ENCODE results near the gene KRT7.

KRT7 gene

GRCh38 chr12:52275686-52276085, 42.6 kb downstream of the KRT7 start:
- H3K27ac ChIP-seq (ENCODE audit: low read depth, low read length): no peak overlapping the region
- no peaks in the 10 kb centered on the region for H3K9me2 ChIP-seq (replicated peaks; ENCODE audit: insufficient read depth, low read length)
- H3K36me3 ChIP-seq (ENCODE audit: low read length): no peaks in the 10 kb centered on the region
- TF ChIP-seq EZH2phosphoT487 (conservative IDR thresholded peaks at IDR 0.05; ENCODE audit: low read length): no peak
- H3K9ac ChIP-seq (ENCODE audit: low read length): no peak overlapping the region
- H3K9me3 ChIP-seq (ENCODE audit: insufficient read depth, low read length): no peaks in the 10 kb centered on the region
- no peaks in the 10 kb centered on the region for H3K27me3 ChIP-seq (ENCODE audit: low read length)
- H3F3A ChIP-seq (ENCODE audit: insufficient read depth): no peaks in the 10 kb centered on the region
- H4K20me1 ChIP-seq (ENCODE audit: low read depth, low read length): no peaks in the 10 kb centered on the region
- H2AFZ ChIP-seq (ENCODE audit: low read depth, low read length, severe bottlenecking): no peak overlapping the region
- no peaks in the 10 kb centered on the region for H3K79me2 ChIP-seq (ENCODE audit: insufficient read depth, low read length)
- H3K4me3 ChIP-seq (ENCODE audit: insufficient read depth, low read length, poor library complexity, severe bottlenecking): no peak overlapping the region
- no peak overlapping the region for H3K4me2 ChIP-seq (ENCODE audit: low read depth, low read length, poor library complexity, severe bottlenecking)

- no peak overlapping the region for H3K27ac ChIP-seq (ENCODE audit: low read depth, low read length)
- no peaks in the 10 kb centered on the region for H3K79me2 ChIP-seq (ENCODE audit: insufficient read depth, low read length)
- H4K20me1 ChIP-seq (ENCODE audit: low read depth, low read length): no peaks in the 10 kb centered on the region
- no peaks in the 10 kb centered on the region for H3F3A ChIP-seq (ENCODE audit: insufficient read depth)
- H3K4me2 ChIP-seq (ENCODE audit: low read depth, low read length, poor library complexity, severe bottlenecking): no peak overlapping the region
- H3K36me3 ChIP-seq (ENCODE audit: low read length): no peaks in the 10 kb centered on the region
- no peaks in the 10 kb centered on the region for H3K9me2 ChIP-seq (replicated peaks; ENCODE audit: insufficient read depth, low read length)
- TF ChIP-seq EZH2phosphoT487 (conservative IDR thresholded peaks at IDR 0.05; ENCODE audit: low read length): no peak
- TF ChIP-seq, protein P1, sequence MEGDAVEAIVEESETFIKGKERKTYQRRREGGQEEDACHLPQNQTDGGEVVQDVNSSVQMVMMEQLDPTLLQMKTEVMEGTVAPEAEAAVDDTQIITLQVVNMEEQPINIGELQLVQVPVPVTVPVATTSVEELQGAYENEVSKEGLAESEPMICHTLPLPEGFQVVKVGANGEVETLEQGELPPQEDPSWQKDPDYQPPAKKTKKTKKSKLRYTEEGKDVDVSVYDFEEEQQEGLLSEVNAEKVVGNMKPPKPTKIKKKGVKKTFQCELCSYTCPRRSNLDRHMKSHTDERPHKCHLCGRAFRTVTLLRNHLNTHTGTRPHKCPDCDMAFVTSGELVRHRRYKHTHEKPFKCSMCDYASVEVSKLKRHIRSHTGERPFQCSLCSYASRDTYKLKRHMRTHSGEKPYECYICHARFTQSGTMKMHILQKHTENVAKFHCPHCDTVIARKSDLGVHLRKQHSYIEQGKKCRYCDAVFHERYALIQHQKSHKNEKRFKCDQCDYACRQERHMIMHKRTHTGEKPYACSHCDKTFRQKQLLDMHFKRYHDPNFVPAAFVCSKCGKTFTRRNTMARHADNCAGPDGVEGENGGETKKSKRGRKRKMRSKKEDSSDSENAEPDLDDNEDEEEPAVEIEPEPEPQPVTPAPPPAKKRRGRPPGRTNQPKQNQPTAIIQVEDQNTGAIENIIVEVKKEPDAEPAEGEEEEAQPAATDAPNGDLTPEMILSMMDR (IDR thresholded peaks at IDR 0.05; ENCODE audit: insufficient read depth, low read length, poor library complexity, severe bottlenecking): no peak
- no peak overlapping the region for H3K4me3 ChIP-seq (ENCODE audit: insufficient read depth, low read length, poor library complexity, severe bottlenecking)
- no peaks in the 10 kb centered on the region for H3K9me3 ChIP-seq (ENCODE audit: insufficient read depth, low read length)
- H2AFZ ChIP-seq (ENCODE audit: low read depth, low read length, severe bottlenecking): no peak overlapping the region
- no peak overlapping the region for H3K9ac ChIP-seq (ENCODE audit: low read length)
- no peaks in the 10 kb centered on the region for H3K27me3 ChIP-seq (ENCODE audit: low read length)
Measured at GRCh38 chr12:52277486-52278245, 44.6 kb downstream of the KRT7 start.

DNA sequence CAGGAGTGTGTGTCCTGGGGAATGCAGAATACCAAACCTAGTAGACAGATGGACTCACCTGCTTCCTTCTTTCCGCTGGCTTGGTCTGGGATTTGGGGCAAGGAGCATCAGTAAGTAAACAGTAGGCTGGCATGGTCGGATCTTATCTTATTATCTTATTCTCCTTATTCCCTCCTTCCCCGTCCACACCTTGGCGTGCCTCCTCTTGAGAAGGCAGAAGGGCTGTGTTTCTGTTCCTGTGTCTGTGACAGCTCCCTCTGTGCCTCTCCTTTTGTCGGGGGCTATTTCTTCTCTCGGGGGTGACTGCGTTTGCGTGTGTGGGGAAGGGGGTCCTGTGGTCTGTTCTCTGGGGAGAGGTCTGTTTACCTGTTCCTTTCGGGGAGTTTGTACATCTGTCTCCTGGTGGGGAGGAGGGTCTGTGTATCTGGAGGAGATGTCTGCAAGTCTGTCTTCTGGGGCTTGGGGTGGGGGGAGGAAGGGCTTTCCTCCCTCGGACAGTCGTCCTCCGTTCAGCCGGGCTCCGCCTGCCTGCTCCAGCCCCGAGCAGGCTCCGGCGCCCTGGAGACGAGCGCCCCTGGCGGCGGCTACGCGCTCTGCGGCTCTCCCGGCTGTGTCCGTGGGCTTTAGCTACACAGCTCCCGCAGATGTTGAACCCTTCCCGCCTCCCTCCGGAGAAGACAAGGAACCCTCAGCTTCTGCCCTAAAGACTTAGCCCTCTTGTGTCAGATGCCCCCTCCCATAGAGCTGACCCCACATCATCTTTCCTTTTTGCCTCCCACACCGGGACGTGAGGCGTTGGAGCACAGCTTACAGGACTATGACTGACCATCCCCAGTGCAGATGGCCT, 45.8 kb downstream of the KRT7 start:
- no peak overlapping the region for H3K4me2 ChIP-seq (ENCODE audit: low read depth, low read length, poor library complexity, severe bottlenecking)
- no peak overlapping the region for H2AFZ ChIP-seq (ENCODE audit: low read depth, low read length, severe bottlenecking)

More for the DNA sequence above, 45.8 kb downstream of the KRT7 start:
- Histone ChIP-seq H3K9me3 (ENCODE audit: insufficient read depth, low read length) (no peaks in the 10 kb centered on the region), H3F3A (ENCODE audit: insufficient read depth) (no peaks in the 10 kb centered on the region), H3K27me3 (ENCODE audit: low read length) (no peaks in the 10 kb centered on the region), H3K79me2 (ENCODE audit: insufficient read depth, low read length) (no peaks in the 10 kb centered on the region), H3K36me3 (ENCODE audit: low read length) (no peaks in the 10 kb centered on the region), H4K20me1 (ENCODE audit: low read depth, low read length) (no peaks in the 10 kb centered on the region), H3K9me2 (replicated peaks; ENCODE audit: insufficient read depth, low read length) (no peaks in the 10 kb centered on the region), H3K9ac (ENCODE audit: low read length) (no peak overlapping the region), H3K4me3 (ENCODE audit: insufficient read depth, low read length, poor library complexity, severe bottlenecking) (no peak overlapping the region), H3K27ac (ENCODE audit: low read depth, low read length) (no peak overlapping the region)
- TF ChIP-seq, protein P1 (IDR thresholded peaks at IDR 0.05; ENCODE audit: insufficient read depth, low read length, poor library complexity, severe bottlenecking): peak; percentile 89
- no peak for TF ChIP-seq EZH2phosphoT487 (conservative IDR thresholded peaks at IDR 0.05; ENCODE audit: low read length)
